DMS53 treated with DMSO at 0.1 percent for 48 hours (cell line): Measurements from ENCODE around the gene RHPN2.
"Not testable (repeated sequence)": the region's sequence is repeated elsewhere in the genome, so short reads cannot be mapped to it uniquely, and the experiment has no call there.

Source experiments
- DNase-seq: peaks from one replicate; lab custom pipeline; 2025; ENCODE audit not compliant: unreplicated experiment; lab: John Stamatoyannopoulos, UW

The RHPN2 gene

GRCh38 chr19:33032218-33032781 lies 32.4 kb downstream of the RHPN2 start:
- DNase-seq = no peak

DNA sequence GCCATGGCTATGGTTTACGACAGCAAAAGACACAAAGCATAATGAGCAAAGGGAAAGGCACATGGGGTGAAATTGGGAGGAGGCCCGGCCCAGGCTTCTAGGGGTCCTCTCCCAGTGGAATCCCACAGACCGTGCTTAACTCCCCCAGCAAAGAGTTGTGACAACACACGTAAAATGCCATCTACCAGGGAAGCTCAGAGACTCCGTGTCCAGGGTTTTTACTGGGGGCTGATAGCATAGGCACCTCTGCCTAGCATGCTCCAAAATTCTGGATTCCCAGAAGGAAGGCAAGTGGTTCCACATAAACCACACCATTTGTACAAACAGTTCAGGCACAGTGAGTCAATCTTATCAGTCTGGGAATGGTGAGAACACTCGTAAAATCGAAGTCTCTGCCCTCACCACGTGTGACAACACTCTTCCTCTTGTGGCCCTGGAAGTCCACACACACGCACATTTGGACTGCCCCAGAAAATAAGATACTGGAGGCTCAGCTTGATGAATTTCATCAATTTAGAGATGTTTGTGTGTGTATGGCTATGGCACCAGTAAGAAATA lies 34.9 kb downstream of the RHPN2 start:
- no peak for DNase-seq

- DNase-seq = not testable (repeated sequence)
These were observed 38.1 kb downstream of the RHPN2 start for GRCh38 chr19:33026602-33027001.

DNA sequence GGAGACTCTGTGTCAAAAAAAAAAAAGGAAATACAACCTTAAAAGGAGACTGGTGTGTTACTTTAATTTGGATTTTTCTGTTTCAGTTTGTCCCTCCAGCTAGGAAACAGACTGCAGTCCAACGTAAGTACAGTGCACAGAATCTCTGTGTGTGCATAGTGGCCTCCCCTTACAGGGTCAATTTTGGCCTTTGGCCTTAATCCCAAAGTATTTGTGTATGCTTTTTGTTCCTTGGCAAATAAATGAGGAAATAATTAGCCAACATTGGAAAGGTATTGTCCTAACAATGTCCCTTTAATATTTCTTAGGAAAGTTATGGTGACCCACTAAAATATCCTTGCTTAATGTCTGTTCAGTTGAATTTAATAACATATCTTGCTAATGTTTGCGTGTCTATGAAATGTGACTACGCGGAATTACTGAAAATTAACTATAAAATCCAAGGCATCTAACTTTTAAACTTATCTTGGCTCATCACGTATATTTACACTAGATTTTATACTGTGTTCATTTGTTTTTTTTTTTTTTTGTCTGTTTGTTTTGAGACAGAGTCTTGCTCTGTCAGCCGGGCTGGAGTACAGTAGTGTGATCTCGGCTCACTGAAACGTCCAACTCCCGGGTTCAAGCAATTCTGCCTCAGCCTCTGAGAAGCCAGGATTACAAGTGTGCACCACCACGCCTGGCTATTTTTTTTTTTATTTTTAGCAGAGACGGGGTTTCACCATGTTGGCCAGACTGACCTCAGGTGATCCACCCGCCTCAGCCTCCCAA lies 39.0 kb downstream of the RHPN2 start:
- not testable (repeated sequence) for DNase-seq

GRCh38 chr19:33024398-33024797 lies 40.3 kb downstream of the RHPN2 start:
- DNase-seq = no peak

GRCh38 chr19:33022472-33023116 lies 42.1 kb downstream of the RHPN2 start:
- DNase-seq = no peak

GRCh38 chr19:33010891-33011290 lies 53.8 kb downstream of the RHPN2 start:
- DNase-seq = not testable (repeated sequence)

DNA sequence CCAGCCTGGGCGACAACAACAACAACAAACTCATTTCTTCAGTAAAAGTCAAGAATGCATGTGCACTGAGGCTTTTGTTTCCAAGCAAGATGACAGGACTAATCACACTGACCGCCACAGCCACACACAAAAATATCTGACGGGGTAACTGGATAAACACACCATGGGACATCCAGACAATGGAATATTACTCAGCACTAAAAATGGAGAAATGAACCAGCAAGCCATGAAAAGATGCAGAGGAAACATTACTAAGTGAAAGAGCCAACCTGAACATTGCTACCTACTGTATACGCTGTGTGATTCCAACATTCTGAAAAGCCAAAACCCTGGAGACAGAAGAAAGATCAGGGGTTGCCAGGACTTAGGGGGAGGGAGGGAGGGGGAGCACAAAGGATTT lies 56.0 kb downstream of the RHPN2 start:
- DNase-seq = no peak

DNA sequence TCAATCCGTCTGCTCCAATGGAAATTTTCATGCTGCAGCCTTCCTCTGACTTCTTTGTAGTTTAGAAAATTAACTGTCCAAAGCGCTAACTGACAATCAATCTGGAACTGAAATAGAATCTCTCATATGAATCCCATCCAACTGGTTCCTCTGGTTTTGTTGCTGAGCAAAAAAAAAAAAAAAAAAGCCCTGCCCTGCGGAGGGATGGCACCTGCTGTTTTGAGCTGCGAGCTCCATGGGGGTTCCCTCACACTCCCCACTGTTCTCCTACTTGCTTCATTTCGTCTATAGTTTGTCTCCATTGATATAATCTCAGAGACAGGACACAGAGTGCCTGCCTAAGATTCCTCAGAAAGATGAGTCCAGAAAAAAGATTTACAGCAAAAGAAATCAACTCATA lies 59.2 kb downstream of the RHPN2 start:
- peak; percentile 92 for DNase-seq

GRCh38 chr19:33003424-33004024 lies 61.2 kb downstream of the RHPN2 start:
- DNase-seq = not testable (repeated sequence)

DNA sequence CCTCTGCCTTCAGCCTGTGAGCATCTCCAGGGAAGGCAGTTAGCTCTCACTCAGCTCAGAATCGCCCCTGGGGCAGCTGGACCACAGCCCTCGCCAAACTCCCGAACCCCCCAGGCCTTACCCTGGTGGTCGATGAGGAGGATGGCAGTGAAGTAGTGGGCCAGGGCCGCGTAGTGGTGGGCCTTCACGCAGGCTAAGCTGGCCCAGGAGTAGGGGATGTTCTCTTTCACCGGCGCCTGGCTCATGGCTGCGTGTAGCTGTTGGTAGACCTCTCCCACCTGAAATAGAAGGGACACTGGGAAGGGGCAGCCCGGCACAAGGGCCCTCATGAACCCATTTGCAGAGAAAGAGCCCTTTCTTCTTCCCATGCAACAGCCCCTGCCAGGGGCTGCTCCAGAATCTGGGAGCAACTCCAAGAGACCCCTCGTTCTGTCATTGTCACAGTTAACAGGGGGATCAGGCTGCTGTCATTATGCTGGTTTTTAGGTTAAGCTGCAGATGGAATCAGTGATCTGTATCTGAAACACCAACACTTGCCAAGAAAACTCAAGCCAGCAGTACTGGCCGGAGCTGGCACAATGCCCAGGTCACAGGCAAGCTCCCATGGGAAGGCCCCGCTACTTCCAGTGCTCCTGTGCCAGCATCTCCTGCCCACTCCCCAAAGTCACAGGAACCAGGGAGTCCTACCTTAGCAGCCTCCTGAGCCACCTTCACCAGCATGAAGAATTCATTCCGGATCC lies 62.4 kb downstream of the RHPN2 start:
- not testable (repeated sequence) for DNase-seq

GRCh38 chr19:33000910-33001309 lies 63.8 kb downstream of the RHPN2 start:
- DNase-seq = no peak

DNA sequence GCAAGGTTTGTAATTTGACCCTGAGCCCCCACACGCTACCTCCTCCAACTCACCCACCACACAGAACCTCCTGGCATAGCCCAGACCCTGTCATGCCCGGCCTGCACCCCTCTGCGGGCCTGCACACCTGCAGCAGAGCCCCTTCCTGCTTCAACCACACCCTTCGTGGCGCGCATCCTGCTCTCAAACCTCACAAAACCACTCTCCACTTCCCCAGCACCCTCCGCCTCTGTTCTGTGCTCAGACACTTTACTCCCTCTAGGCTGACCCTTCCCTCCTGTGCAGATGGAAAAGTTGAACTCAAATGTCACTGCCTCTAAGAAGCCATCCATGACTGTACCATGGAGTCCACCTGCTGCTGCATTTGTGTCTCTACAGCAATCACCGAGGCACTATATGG lies 64.2 kb downstream of the RHPN2 start:
- DNase-seq = no peak

DNA sequence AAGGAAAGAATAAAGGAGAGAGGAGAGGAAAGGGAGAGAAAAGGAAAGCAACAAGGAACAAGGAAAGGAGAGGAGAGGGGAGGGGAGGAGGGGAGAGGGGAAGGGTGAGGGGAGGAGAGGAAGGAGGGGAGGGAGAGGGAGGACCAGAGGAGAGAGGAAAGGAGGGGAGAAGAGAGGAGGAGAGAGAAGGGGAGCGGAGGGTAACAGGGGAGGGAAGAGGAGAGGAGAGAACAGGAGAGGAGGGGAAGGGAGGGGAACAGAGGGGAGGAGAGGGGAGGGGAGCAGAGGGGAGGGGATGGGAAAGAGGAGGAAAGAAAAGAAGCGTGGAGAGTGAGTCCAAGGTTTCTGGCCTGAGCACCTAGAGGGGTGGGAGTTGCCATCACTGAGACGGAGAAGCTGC lies 66.0 kb downstream of the RHPN2 start:
- no peak for DNase-seq

DNA sequence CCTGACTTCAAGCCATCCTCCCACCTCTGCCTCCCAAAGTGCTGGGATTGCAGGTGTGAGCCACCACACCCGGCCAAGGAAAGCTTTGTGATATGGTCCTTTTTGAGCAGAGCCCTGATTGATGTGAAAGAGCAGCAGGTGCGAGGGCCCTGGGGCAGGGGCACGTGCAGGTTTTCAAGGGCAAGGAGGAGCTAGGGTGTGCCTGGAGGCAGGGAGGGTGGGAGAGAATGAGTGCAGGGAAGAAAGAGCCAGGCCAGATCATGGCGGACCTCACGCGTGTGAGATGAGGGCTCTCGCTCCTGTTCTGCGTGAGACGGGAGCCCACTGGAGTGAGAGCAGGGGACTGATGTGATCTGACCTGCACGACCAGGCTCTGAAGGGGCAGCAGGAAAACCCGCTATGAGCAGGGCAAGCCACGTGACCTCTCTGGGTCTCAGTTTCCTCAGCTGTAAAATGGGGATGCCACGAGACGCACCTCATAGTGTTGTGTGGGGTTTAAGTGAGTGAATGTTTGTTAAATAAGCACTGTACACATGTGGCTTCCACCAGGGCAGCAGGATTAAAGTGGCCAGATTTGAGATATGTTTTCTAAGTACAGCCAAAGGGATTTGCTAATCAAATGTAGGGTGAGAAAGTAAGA lies 66.9 kb downstream of the RHPN2 start:
- no peak for DNase-seq

- DNase-seq = peak; percentile 77
These were observed 67.6 kb downstream of the RHPN2 start for GRCh38 chr19:32997061-32997464.

DNA sequence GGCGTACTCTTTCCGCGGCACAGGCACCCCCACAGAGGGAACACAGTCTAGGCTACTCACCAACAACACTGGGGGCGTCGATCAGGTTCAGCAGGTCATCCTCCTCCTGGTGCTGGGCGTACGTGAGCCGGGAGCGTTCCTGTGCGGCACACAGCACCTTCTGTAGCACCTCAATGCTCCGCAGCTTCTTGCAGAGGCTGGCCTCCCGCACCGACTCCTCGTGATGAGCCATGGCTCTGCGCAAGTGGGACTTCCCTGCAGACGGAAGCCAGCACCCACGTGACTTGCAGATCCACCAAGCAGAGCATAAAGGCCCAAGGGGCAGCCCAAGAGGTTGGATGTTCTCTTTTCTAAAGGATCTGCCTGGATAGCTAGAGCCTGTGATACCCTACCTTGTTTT lies 68.7 kb downstream of the RHPN2 start:
- DNase-seq = not testable (repeated sequence)

GRCh38 chr19:32988724-32989123 lies 76.0 kb downstream of the RHPN2 start:
- DNase-seq = no peak

- not testable (repeated sequence) for DNase-seq
These were observed 76.4 kb downstream of the RHPN2 start for GRCh38 chr19:32988254-32988653.

DNA sequence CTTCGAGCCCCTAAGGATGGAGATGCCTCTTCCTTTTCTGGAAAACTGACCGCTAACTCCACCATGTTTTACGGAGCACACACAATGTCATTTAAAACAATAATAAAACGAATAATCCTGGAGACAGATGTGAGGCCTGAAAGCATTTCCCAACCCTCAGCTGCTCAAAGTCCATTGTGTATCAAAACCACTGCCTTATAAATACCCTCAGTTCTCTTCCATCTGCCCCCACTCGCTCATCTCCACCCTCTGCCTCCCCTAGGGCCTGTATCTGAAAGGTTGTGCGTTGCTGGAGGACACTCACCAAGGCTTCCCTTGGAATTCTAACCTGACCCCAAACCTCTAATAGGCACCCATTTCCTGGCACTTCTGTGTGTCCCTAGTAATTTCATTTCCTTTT lies 82.2 kb downstream of the RHPN2 start:
- DNase-seq = not testable (repeated sequence)
